D721Med (cell line): ENCODE data around the gene NAV3.
A peak's percentile ranks its signal among the peaks of the same experiment; 100 is the strongest.

Experiments used
- DNase-seq: peaks from one replicate; pipeline ENCODE4 v3.0.0; 2011; ENCODE audit warnings: low spot score; ENCODE audit not compliant: insufficient read length
- FAIRE-seq: peaks from 2 replicates; lab custom pipeline; 2011; peaks lifted over from hg19 to GRCh38; lab: Jason Lieb, UNC
- TF ChIP-seq, protein P1 (sequence below): IDR thresholded peaks from 2 replicates; pipeline ENCODE4 v1.5.1; 2012; ENCODE audit warnings: mild to moderate bottlenecking, control low read depth; ENCODE audit not compliant: insufficient read depth; ENCODE audit errors: missing control alignments

NAV3 gene

DNA sequence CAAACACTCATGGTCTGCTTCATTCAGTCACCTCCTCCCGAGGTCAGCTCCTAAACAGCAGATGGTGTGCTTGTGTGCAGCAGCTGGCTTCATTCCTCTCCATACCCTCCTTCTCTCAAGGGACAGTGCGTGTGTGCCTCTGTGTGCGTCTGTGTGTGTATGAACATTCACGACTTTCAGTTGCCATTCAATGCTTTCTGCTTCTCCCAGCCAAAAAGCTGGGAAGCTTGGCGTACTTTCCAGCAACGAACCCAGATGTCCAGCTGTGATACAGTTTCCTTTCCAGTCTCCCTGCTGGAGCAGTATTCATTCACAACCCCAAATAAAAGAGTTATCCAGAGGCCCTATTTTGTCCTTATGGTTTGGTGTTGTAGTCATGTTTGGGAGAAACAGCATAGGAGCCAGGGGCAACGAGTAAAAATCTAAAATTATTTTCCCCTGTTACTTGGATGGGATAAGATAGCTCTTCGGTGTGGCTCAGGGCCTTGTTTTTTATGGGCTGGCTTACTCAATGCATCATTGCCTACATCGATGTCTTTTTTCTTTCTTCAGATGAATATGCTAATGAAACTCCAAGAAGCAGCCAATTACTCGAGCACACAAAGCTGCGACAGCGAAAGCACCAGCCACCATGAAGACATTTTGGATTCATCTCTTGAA lies 379.3 kb downstream of the NAV3 start:
- no peak for DNase-seq

DNA sequence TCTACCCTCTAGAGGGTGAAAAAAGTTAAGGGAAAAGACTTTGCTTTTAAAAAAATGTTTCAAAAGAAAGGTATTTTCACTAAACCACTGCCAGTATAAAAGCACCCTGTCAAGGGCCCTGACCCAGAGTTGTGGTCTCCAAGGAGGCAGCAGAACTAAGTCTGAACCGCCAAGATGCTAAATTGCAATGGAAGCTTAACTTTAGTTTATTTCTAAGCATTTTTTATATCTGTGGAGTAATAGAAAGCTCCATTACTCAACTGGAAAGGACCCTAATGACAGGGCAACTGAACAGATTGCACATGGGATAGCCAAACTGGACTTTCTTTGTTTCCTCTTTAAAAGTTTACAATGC lies 379.8 kb downstream of the NAV3 start:
- FAIRE-seq = no peak
- no peak for DNase-seq
- TF ChIP-seq, protein P1, sequence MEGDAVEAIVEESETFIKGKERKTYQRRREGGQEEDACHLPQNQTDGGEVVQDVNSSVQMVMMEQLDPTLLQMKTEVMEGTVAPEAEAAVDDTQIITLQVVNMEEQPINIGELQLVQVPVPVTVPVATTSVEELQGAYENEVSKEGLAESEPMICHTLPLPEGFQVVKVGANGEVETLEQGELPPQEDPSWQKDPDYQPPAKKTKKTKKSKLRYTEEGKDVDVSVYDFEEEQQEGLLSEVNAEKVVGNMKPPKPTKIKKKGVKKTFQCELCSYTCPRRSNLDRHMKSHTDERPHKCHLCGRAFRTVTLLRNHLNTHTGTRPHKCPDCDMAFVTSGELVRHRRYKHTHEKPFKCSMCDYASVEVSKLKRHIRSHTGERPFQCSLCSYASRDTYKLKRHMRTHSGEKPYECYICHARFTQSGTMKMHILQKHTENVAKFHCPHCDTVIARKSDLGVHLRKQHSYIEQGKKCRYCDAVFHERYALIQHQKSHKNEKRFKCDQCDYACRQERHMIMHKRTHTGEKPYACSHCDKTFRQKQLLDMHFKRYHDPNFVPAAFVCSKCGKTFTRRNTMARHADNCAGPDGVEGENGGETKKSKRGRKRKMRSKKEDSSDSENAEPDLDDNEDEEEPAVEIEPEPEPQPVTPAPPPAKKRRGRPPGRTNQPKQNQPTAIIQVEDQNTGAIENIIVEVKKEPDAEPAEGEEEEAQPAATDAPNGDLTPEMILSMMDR = no peak

More for the DNA sequence above, 379.3 kb downstream of the NAV3 start:
- peak; percentile 81 for FAIRE-seq
- TF ChIP-seq, protein P1 = no peak

DNA sequence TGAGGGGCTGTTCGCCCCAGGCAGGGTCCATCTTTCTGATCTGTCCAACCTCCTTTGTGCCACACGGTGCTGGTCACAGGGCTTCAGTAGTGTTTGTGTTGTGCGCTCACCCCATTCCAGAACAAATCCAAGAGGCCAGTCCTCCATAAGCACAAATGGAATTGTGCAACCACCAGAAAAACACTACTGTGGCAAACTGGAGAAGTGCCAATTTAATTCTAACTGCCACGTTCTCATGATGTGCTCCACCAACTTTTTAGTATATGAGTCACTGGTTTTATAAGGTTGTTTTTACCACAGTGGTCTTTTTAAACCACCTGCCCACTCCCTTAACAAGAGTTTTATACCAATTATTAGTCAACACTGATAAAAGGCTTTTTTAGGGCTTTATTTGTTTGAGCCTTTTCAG lies 380.2 kb downstream of the NAV3 start:
- FAIRE-seq (no peak), DNase-seq (no peak)
- TF ChIP-seq, protein P1 = no peak

- FAIRE-seq = no peak
- no peak for DNase-seq
- TF ChIP-seq, protein P1 = no peak
Observed at GRCh38 chr12:78220811-78221210, 390.1 kb downstream of the NAV3 start.

- TF ChIP-seq, protein P1 = no peak
- no peak for FAIRE-seq
- DNase-seq = no peak
Observed at GRCh38 chr12:78224154-78224553, 393.5 kb downstream of the NAV3 start.

GRCh38 chr12:78226763-78227162 lies 396.1 kb downstream of the NAV3 start:
- no peak for DNase-seq
- FAIRE-seq = no peak
- TF ChIP-seq, protein P1 = no peak

GRCh38 chr12:78229591-78230101 lies 399.0 kb downstream of the NAV3 start:
- TF ChIP-seq, protein P1 = peak; percentile 45
- FAIRE-seq = peak; percentile 92
- no peak for DNase-seq
